ENCODE data around the gene MAPK11.

GRCh38 chr22:50303515-50303847 lies 33.3 kb upstream of the MAPK11 start:
- TF ChIP-seq POLR2AphosphoS5 (IDR thresholded peaks at IDR 0.05; ENCODE audit: borderline replicate concordance, low read depth, low read length), result no peak
- no peak for TF ChIP-seq EZH2 (IDR thresholded peaks at IDR 0.05)
- no peak for TF ChIP-seq FOXP2 (optimal IDR thresholded peaks at IDR 0.05; ENCODE audit: control extremely low read depth, extremely low read length, insufficient read depth)
